SKM-1 (cell line): ENCODE data around the gene TRAF2.
"Not testable (repeated sequence)": the region's sequence is repeated elsewhere in the genome, so short reads cannot be mapped to it uniquely, and the experiment has no call there.

ENCODE experiments used
- DNase-seq: peaks from one replicate; lab custom pipeline; 2025; ENCODE audit not compliant: unreplicated experiment; lab: John Stamatoyannopoulos, UW

The TRAF2 gene

DNA sequence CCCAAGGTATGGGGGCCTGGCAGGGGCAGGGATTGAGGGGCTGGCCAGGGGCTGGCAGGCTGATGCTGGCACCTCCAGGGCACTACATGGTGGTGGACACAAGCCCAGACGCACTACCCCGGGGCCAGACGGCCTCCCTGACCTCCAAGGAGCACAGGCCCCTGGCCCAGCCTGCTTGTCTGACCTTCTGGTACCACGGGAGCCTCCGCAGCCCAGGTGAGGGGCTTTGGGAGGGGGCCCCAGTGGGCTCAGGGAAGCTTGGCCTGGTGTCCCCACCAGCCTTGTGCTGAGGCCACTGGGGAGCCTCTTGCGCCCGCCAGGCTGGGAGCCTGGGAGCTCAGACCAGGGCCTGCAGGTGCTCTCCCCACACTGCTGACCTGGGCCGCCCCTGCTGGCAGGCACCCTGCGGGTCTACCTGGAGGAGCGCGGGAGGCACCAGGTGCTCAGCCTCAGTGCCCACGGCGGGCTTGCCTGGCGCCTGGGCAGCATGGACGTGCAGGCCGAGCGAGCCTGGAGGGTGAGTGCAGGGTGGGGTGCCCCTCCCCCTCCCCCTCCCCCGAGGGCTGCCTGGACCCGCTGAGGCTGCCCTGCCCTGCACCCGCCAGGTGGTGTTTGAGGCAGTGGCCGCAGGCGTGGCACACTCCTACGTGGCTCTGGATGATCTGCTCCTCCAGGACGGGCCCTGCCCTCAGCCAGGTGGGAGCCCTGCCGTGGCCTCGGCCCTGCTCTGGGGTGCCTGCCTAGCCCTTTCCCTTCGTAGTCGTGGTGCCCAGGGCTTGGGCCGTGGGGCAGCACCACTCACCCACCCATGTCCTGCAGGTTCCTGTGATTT is 28.5 kb upstream of the TRAF2 start:
- DNase-seq: no peak

DNA sequence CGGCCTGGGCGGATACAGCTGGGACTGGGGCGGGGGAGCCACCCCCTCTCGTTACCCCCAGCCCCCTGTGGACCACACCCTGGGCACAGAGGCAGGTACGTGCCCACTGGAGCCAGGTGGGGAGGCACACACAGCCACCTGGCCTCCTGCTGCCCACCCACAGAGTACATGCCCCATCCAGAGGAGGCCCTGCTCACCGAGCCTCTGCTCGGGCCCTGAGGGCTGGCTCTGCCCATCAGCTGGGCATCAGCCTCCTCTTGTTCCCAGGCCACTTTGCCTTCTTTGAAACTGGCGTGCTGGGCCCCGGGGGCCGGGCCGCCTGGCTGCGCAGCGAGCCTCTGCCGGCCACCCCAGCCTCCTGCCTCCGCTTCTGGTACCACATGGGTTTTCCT is 27.9 kb upstream of the TRAF2 start:
- no peak for DNase-seq

DNA sequence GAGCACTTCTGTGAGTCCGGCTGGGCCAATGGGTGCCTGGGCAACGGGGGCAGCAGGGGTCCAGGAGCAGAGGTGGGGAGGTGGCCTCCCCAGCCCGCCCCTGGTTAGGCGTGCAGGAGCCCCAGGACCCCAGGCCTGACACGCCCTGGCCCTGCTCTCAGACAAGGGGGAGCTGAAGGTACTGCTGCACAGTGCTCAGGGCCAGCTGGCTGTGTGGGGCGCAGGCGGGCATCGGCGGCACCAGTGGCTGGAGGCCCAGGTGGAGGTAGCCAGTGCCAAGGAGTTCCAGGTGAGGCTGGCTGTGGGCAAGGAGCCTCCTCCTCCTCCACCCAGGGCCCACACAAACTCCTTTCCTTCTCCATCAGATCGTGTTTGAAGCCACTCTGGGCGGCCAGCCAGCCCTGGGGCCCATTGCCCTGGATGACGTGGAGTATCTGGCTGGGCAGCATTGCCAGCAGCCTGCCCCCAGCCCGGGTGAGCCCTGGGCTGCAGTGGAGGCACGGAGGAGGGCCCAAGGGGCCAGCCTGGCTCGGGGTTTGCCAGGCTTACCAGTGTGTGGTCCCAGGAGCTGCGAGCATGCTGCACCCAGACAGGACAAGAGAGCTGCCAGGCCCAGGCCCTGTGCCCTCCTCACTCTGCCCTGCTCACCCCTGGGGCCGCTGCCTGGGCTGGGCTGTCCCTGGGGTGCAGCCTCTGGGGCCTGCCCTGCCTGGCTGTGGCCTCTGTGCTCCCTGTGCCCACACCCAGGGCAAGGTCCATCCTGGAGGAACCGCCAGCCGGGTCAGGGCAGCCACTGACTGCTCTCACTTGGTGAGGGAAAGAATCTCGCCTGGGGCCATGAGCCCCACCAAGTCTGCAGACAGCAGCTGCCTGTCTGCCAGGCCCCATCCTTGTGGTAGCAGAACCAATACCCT is 27.2 kb upstream of the TRAF2 start:
- no peak for DNase-seq

DNA sequence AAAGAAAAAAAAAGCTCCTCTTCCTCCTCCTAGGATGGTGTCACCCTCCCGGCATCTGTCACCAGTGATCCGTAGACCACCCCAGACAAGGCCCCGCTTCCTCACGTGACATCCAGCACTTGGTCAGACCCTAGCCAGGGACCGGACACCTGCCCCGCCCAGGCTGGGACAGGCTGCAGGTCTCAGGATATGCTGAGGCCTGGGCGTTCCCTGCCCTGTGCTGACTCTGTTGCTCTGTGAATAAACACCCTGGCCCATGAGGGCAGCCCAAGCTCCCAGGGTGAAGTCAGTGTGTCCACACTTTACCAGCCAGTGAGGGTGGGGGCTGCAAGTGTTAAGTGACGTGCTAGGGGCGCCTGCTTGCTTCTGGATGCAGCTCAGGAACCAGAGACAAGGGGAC is 25.8 kb upstream of the TRAF2 start:
- no peak for DNase-seq

DNA sequence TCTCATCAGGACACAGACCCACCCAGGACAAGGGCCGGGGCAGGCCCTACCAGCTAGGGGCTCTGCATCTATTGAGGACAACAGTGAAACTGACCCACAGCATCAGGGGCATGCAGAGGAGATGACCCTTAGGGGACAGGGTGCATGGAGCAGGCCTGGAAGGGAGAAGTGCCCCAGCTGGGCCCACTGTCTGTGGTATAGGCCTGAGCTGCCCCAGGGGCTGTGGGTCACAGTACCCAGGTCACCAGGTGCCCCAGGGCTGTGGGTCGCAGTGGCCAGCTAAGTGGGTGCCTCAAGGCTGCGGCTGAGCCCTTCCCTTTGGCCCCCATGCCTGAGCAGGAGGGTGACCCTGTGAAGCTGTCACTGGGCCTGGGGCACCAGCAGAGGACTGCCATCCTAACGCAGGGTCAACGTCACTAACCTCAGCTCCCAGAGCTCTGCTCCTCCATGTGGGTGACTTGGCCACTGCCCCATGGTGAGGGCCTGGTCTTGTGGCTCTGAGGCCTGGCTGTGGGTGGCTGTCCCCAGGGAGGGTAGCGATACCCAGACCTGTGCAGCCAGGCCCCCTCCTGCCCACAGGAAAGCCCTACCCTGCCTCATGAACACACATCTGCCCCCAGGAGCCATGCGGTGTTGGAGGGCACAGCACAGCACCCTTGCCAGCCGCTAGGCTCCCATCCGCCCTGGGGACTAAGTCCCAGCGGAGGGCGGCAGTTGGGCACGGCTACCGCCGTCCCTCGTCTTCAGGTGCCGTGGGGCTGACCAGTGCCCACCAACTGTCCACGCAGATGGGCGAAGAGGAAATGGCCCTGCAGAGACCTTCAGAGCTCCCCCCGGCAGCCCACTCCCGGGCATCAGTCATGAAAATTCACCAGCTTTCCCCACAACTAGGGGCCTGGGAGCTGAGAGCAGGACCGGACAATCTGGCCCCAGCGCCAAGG is 25.1 kb upstream of the TRAF2 start:
- DNase-seq: no peak

DNA sequence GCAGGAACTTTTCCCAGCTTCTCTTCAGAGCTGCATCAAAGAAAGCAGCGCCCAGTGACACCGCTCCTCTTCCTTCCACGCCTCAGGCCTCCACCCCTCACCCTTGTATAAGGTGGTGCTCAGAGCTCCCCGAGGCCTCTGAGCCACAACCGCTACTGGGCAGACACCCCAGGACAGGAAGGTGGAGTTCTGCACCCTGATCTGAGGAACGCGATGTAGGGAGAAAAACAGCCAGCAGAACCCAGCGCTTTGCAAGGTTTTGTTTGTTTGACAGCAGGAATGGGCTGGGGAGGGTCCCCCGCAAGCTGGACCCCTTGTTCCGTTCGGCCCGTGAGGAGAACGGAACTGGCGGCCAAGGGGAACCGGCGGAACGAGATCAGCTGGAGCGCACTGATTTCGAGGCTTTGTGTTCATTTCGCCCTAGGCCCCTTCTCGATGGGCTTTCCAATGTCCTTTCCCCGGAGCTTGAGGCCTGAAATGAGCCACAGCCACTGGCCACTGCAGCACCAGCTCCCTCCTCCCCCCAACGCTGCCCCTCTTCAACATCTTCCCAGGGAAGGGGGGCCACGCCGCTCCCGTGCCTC is 24.4 kb upstream of the TRAF2 start:
- DNase-seq: no peak

DNA sequence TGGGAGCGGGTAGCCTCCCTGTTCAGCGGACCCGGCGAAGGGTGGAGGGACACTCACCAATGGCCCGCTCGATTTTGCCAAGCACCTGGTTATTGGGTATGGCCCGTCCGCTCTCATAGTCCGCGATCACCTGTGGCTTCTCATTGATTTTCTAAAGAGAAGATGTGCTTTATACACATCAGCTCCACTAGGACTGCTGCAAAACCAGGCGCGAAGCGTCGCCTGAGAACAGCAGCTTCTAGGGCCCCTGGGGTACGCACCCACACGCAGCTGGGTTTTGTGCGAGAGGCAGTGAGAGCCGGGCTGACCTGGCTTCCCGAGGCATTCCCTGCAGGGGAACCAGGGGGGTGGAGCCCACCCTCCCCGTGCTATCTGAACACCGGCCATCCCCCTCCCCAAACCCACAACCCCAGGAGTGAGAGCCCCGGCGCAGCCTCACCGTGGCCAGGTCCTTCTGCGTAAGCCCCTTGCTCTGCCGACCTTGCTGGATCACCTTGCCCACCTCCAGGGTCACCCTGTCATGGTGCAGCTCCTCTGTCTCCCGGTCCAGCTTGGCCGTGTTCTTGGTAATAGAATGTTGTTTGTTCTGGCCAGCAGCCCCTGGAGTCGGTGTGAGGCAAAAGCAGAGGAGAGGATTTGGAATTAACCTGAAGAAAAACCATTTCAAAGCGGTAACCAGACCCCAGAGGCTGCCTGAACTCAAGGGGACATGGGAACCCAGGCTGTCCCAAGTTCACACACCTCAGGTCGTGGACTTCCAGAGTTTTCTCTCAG is 23.3 kb upstream of the TRAF2 start:
- no peak for DNase-seq

DNA sequence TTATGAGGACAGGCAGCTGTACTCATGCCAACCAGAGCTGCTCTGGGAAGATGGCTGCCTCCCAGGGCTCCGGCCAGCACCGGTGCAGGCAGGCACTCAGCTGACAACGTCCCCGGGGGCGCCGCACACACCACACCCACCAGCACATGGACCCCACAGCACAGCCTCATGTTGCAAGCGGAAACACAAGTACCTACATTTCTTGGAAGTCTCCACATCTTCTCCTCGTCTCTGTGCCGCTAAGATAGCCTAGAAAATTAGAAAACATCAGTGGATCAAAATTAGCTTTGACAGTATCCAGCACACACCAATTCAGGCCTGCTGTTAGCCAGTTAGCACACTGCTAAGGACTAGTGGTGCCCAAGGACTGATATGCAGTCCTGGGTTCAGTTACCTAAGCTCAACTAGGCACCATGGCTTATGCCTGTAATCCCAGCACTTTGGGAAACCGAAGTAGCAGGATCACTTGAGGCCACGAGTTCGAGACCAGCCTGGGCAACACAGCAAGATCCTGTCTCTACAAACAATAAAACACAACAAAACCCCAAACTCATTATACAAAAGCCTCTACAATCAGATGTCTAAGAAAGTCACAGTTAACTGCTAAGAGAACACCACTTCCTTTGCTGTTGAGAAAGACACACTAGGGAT is 22.6 kb upstream of the TRAF2 start:
- DNase-seq: no peak

DNA sequence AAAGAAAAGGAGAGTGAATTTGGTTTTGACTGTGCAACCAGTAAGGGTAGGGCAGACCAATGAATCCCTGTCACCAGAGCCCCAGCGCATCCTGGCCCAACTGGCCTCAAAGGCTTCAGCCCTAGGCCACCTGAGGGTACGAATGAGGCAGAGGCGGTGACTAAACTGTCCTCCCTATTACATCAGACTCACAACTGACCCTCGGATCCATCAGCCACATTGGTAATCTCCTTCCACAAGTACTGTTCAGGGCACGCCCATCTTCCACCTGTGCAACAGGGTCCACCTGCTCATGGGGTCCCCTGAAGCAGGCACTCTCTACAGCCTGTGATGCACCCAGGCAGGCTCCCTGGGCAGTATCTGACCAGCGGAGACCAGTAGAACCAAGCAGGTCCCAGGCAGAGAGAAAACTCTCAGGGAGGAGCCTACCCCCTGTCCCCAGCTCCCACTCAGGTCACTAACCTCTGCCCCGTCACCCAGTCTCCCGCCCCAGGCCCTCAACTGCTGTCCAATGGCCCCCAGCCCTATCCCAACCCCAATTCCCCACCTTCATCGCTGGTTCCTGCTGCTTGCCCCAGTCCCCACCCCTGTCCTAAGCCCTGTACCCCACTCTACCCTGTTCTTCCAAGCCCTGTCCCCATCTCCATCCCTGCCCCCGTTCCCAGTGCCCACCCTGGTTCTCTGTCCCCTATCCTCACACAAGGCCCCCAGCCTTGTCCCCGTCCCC is 21.1 kb upstream of the TRAF2 start:
- no peak for DNase-seq

DNA sequence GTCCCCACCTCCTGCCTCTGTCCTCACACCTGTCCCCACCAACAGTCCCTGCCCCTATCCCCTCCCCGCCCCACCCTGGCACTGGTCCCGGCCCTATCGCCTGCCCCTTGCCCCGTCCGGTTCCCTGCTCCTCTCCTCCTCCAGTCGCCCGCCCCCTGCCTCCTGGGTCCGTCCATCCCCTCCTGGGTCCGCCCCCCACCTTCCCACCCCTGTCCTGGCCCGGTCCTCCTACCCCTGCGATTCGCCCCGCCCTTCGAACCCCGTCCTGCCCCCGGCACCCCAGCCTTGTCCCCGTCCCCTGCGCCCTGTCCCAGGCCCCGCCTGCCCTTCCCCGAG is 20.6 kb upstream of the TRAF2 start:
- DNase-seq: no peak

DNA sequence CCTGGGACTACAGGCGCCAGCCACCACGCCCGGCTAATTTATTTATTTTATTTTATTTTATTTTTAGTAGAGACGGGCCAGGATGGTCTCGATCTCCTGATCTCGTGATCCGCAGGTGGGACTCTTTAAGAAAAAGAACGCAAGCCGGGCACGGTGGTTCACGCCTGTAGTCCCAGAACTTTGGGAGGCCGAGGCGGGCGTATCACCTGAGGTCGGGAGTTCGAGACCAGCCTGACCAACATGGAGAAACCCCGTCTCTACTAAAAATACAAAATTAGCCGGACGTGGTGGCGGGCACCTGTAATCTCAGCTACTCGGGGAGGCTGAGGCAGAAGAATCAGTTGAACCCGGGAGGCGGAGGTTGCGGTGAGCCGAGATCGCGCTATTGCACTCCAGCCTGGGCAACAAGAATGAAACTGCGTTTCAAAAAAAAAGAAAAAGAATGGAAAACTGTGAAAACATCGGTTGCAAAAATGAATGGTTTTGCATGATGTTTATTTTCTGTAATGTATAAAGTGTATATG is 19.4 kb upstream of the TRAF2 start:
- DNase-seq: not testable (repeated sequence)

DNA sequence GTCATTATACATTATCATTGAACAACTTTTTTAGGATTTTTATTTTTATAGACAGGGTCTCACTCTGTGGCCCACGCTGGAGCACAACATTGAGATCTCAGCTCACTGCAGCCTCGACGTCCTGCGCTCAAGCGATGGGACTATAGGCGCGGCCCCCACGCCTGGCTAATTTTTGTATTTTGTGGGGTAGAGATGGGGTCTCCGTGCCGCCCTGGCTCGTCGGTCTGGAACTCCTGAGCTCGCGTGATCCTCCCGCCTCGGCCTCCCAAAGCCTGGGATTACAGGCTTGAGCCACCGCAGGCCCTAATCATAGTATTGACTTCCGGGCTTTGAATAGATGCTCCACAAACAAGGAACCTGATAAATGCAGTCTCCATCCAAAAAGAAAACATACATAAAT is 18.8 kb upstream of the TRAF2 start:
- no peak for DNase-seq

DNA sequence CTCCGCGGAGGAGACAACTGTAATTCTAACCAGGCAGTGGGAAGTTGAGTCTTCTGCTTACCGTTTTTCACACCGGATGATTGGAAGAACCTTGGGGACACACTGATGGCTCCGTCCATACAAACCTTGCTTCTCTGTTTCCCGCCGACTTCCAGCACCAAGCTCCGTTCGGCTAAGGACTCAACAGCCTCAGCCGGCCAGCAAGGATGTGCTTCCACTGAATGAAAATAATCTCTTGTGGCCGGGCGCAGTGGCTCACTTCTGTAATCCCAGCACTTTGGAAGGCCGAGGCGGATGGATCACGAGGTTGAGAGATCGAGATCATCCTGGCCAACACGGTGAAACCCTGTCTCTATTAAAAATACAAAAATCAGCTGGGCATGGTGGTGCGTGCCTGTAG is 18.4 kb upstream of the TRAF2 start:
- no peak for DNase-seq

DNA sequence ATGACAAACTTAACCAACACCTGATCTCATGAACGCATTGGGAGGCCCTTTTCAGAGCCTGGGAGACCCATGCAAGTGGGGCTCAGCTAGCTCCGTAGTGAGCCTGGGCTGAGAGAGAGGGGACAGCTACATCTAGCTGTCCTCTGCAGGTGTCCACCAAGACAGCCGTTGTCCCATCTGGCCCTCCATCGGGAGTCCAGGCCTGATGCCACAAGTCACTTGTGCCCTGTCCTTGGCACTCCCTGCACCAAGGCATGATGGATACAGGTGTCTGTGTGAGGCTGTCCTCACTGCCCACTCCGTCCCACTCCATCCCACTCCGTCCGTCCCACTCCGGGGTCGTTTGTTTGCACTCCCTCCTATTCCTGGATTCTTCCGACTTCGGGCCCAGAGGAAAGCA is 17.7 kb upstream of the TRAF2 start:
- no peak for DNase-seq

DNA sequence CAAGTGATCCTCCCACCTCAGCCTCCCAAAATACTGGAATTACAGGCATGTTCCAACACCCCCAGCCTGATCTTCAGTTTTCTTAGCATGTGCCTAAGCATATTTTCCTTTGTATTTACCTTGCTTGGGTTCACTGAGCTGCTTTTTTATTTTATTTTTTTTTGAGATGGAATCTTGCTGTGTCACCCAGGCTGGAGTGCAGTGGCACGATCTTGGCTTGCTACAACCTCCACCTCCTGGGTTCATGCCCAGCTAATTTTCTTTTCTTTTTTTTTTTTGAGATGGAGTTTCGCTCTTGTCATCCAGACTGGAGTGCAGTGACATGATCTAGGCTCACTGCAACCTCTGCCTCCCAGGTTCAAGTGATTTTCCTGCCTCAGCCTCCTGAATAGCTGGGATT is 16.7 kb upstream of the TRAF2 start:
- DNase-seq: not testable (repeated sequence)

DNA sequence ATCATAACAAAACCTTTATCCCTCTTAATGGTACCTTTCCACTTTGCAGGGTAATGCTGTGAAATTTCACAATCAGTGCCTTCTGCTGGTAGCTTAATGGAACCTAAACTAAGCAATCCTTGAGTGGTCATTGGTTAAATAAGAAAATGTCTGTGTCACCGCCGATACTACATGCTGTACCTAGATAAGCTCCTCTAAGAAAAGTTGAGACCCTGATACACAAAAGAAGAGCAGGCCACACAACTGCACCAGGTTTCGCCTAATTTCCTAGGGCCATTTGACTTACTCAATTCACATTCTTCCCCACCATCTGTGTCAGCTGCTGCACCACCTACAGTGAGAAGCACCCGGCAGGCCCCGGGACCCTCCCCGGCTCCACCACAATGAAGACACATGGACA is 11.2 kb upstream of the TRAF2 start:
- no peak for DNase-seq

DNA sequence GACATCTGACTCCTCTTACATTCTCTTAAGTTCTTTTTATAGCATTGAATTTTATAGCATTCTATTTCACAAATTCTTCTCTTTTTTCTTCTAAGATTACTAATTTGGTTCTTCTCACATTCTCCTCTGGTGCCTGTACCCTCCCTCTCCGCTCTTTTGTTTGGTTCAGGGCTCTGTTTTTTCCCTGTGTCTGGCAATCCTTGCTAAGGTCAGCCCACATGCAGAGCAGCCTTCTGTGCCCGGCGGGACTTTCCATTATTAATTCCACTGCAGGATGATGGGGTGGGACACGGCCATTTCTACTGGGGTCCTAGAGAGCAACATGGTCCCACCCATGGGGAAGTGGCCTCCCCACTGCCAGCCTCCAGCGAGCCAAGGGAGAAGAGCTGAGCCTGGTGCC is 9.8 kb upstream of the TRAF2 start:
- no peak for DNase-seq

DNA sequence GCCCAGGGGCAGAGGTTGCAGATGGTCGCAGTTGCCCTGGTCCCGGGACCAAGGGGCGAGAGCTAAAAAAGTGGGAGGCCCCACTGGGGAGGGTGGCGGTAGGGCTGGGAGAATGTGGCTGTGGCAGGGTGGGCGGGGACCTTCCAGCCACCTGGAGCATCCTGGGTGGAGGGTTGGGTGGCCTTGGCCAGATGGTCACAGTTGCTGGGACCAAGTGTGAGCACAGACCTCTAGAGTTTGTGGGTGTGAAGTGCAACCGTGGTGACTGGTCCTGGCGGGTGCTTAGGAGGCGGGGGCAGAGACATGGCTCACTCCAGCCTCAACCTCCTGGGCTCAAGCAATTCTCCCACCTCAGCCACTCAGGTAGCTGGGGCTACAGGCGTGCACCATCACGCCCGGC is 5.7 kb upstream of the TRAF2 start:
- DNase-seq: no peak

DNA sequence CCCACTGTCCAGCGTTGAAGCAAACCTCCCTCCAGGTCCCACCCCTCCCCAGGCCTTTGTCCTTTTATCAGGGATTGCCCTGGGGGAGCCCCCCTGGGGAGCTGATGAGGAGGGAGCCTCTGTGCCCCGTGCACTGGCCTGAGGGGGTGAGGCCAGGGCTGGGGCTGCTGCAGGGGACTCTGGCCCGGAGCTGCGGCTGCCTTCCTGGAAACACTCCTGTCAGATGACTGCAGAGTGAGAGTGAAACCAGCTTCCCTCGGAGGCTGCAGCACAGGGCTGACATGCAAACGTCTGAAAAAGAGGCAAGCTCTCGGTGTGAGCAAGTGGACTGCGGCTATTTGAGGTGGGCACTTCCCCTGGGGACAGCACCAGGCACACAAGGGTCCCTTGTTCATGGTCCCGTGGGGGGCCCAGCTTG is 4.6 kb upstream of the TRAF2 start:
- DNase-seq: no peak
